Ishikawa (cell line): ENCODE measurements around the gene CFAP73.

Source experiments
- CEBPB ChIP-seq: IDR thresholded peaks from 2 replicates; pipeline ENCODE4 v1.6.1; 2012
- CREB1 ChIP-seq: IDR thresholded peaks from 2 replicates; pipeline ENCODE4 v1.6.1; 2012; ENCODE audit warnings: low read depth
- EGR1 ChIP-seq: IDR thresholded peaks from 2 replicates; pipeline ENCODE4 v1.6.1; 2012
- EP300 ChIP-seq: IDR thresholded peaks from 2 replicates; pipeline ENCODE4 v1.6.1; 2012; ENCODE audit warnings: borderline replicate concordance
- FOXM1 ChIP-seq: IDR thresholded peaks from 2 replicates; pipeline ENCODE4 v1.6.1; 2012; ENCODE audit warnings: low read depth, borderline replicate concordance
- NFIC ChIP-seq: IDR thresholded peaks from 2 replicates; pipeline ENCODE4 v1.6.1; 2012
- RAD21 ChIP-seq: IDR thresholded peaks from 2 replicates; pipeline ENCODE4 v1.6.1; 2012; ENCODE audit warnings: low read depth
- TAF1 ChIP-seq: IDR thresholded peaks from 2 replicates; pipeline ENCODE4 v1.6.1; 2012; ENCODE audit warnings: low read depth, mild to moderate bottlenecking
- TCF12 ChIP-seq: IDR thresholded peaks from 2 replicates; pipeline ENCODE4 v1.6.1; 2012; ENCODE audit warnings: low read depth
- TEAD4 ChIP-seq: IDR thresholded peaks from 2 replicates; pipeline ENCODE4 v1.6.1; 2012
- YY1 ChIP-seq: IDR thresholded peaks from 2 replicates; pipeline ENCODE4 v1.6.1; 2012; ENCODE audit warnings: low read depth
- ZBTB7A ChIP-seq: IDR thresholded peaks from 2 replicates; pipeline ENCODE4 v1.6.1; 2012; ENCODE audit warnings: low read depth
- TF ChIP-seq, protein P1 (sequence below): IDR thresholded peaks from 2 replicates; pipeline ENCODE4 v1.6.1; 2012
- TF ChIP-seq, protein P2 (sequence below): IDR thresholded peaks from 2 replicates; pipeline ENCODE4 v1.6.1; 2012
- TF ChIP-seq, protein P3 (sequence below): IDR thresholded peaks from 2 replicates; pipeline ENCODE4 v1.6.1; 2012; ENCODE audit warnings: low read depth, mild to moderate bottlenecking

CFAP73 gene

DNA sequence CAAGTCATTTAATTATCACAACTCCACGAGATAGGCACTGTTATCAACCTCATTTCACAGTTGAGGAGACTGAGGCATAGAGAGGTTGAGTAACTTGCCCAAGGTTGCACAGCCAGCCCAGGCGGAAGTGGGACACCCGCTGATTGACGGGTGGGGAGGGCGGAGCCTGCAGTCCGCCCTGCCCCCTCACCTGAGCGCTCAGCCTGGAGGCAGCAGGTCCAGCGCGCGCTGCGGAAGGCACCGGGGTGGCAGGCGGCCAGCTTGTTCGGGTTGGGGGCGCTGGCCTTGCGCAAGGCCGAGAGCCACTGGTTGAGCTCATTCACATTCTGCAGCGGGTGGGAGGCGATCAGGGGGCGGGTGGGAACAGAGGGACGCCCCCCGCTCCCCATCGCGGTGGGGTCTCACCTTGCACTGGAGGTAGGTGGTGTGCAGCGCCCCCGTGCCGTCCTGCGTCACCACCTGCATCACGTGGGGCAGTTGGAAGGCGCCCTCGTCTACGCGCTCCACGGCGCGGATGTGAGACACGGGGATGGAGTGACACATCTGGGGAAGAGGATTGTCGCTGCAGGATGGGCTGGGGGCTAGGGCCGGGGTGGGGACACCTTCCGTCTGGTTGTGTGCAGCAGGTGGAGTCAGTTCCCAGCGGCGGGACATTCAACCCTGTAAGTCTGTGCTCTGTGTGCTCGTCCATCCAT lies 45.6 kb upstream of the CFAP73 start:
- TF ChIP-seq NFIC (no peak), TAF1 (no peak), TEAD4 (no peak), EP300 (no peak), ZBTB7A (no peak), CREB1 (no peak), YY1 (no peak), RAD21 (no peak), EGR1 (no peak), FOXM1 (no peak)
- TF ChIP-seq, protein P1, sequence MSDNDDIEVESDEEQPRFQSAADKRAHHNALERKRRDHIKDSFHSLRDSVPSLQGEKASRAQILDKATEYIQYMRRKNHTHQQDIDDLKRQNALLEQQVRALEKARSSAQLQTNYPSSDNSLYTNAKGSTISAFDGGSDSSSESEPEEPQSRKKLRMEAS, result no peak
- TF ChIP-seq, protein P2, sequence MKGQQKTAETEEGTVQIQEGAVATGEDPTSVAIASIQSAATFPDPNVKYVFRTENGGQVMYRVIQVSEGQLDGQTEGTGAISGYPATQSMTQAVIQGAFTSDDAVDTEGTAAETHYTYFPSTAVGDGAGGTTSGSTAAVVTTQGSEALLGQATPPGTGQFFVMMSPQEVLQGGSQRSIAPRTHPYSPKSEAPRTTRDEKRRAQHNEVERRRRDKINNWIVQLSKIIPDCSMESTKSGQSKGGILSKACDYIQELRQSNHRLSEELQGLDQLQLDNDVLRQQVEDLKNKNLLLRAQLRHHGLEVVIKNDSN, result no peak

DNA sequence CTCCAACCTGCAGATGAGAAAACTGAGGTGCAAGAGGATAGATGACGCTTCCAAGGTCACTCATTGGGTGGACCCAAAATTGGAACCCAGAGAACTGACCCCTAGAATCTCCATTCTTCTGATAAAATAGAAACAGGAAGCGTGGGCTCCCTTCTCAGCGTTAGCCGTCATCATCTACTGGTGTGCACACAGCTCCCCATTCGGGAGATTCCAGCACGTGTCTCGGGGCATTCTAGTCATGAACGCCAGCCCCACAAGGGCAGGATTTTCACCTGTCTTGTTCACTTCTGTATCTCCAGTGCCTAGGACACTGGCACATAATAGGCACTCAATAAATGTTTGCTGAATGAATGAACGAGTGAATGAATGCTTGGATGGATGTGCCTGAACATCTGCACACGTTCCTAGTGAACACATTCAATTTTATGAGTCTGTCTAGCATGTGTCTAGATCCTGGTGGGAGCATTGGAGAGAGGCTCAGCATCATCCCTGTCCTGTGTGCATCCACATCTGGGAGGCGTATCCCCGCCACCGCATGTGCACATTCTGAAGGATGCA lies 44.5 kb upstream of the CFAP73 start:
- TF ChIP-seq EP300 (no peak), CEBPB (no peak), TEAD4 (no peak), CREB1 (no peak), NFIC (no peak), ZBTB7A (no peak), FOXM1 (no peak), RAD21 (no peak), TAF1 (no peak)

DNA sequence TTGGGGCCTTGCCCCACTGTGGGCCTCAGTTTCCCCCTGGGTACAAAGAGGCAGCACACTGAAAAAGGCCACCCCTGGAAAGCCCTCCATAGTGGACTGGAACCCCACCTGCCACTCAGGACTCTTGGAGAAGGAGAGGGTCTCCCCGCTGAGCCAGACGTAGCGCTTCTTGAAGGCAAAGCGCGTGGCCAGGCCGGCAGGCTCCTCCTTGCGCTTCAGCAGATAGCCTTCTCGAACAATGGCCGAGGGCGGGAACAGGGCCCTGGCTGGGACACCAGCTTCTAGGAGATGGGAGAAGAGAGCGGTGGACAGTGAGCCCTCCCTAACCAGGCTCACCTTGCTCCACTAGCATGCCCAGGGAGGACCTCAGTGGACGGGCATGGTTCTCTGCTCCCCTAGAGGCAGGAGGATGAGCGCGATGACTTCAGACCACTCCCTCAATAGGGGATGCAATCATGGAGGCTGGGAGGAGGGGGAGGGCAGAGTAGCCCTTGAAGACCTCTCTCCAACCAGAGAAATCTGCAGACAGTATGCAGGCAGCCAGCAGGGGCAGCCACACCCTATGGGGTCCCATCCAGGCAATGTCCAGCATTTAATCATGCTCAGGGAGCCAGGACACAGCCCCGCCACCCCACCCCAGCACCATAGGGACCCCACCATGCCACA lies 43.8 kb upstream of the CFAP73 start:
- TF ChIP-seq ZBTB7A (no peak), CREB1 (no peak), TEAD4 (no peak), EGR1 (no peak), CEBPB (no peak), RAD21 (no peak)
- TF ChIP-seq, protein P1, result no peak
- TF ChIP-seq, protein P2, result no peak

DNA sequence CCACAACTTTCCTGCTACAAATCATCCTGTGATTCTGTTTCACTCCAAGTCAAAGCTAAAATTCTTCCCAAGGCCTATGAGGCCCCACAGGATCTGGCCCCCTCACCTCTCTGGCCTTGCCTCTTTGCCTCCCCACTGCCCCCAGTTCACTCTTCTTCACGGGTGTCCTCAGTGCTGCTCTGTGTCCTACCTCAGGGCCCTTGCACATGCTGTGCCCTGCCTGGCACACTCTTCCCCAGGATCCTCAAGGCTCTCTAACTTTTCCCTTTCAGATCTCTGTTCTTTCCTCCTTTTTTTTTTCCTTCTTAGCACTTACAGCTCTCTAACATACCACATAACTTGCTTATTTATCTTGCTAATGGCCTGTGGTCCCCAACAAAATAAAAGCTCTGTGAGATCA lies 43.2 kb upstream of the CFAP73 start:
- TF ChIP-seq NFIC (no peak), EGR1 (no peak), YY1 (no peak), TAF1 (no peak), TCF12 (no peak)
- TF ChIP-seq, protein P2, result no peak

DNA sequence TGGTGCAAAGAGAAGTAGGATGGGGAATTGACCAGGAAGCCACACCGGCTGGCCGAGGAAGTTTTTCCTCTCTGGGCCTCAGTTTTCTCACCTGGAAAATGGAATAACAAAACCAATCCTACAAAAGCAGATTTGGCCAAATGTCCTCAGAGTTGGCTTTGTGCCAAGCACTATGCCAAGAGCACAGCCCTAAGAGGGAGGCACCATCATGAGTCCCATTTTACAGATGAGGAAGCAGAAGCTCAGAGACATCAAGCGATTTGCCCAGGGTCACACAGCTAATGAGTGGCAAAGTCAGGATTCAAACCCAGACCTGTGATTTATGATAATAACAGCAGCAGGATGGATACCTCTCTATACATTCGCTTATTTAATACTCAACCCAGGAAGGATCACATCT lies 41.2 kb upstream of the CFAP73 start:
- TF ChIP-seq NFIC (peak; percentile 63), TEAD4 (no peak)

DNA sequence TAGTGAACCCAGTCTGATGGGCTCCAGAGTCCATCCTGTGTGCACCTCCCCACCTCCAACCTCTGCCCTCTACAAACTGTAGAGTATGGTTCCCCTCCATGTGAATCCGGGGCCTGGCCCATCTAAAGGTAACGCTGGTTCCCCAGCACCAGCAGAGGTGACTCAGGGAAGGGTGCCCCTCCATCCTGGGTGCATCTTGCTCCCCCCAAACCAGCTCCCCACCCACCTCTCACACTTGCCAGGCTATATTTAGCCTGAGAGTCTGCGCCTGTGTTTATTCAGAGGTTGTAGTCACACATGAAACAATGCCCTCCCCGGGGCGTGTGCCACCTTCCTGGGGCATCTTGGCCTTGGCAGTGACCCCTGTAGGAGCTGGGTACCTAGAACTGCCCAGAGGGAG lies 40.2 kb upstream of the CFAP73 start:
- TF ChIP-seq YY1, result no peak
- no peak for TF ChIP-seq CEBPB
- no peak for TF ChIP-seq TCF12
- TF ChIP-seq, protein P3, sequence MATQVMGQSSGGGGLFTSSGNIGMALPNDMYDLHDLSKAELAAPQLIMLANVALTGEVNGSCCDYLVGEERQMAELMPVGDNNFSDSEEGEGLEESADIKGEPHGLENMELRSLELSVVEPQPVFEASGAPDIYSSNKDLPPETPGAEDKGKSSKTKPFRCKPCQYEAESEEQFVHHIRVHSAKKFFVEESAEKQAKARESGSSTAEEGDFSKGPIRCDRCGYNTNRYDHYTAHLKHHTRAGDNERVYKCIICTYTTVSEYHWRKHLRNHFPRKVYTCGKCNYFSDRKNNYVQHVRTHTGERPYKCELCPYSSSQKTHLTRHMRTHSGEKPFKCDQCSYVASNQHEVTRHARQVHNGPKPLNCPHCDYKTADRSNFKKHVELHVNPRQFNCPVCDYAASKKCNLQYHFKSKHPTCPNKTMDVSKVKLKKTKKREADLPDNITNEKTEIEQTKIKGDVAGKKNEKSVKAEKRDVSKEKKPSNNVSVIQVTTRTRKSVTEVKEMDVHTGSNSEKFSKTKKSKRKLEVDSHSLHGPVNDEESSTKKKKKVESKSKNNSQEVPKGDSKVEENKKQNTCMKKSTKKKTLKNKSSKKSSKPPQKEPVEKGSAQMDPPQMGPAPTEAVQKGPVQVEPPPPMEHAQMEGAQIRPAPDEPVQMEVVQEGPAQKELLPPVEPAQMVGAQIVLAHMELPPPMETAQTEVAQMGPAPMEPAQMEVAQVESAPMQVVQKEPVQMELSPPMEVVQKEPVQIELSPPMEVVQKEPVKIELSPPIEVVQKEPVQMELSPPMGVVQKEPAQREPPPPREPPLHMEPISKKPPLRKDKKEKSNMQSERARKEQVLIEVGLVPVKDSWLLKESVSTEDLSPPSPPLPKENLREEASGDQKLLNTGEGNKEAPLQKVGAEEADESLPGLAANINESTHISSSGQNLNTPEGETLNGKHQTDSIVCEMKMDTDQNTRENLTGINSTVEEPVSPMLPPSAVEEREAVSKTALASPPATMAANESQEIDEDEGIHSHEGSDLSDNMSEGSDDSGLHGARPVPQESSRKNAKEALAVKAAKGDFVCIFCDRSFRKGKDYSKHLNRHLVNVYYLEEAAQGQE, result no peak

DNA sequence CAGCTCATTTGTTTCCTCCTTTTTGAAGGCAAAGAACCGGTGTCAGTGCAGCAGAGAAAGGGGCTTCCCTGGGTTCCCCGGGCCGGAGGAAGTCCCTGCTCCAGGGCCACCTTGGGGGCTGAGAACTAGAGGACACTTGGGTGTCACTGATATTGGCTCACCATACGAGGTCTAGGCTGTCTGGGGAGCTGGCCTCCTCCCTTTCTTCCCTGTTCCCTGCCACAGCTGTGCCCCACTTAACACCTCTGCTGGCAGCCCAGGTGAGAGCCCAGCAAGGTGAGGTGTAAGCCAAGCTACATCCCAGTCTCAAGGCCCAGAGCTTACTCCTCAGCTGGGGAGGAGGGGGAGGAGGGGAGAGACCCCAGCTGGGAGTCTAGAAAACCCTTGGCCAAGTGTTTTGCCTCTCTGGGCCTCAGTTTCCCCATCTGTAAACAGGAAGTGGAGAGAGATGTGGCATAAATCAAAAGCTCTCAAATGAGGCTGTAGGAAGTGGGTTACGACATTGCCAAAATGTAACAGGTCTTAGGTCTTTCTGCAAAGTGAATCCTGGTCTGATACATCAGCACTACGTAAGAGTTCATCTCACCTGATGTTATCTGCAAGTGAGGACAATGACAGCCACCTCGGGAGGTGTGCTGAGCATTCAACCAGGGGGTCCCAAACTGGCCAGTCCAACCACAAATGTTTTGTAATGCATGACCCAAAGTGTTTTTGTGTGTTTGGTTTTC lies 39.5 kb upstream of the CFAP73 start:
- TF ChIP-seq EP300 (no peak), YY1 (no peak), TEAD4 (no peak), ZBTB7A (no peak), TCF12 (no peak), CEBPB (no peak), NFIC (no peak), EGR1 (no peak), RAD21 (no peak), FOXM1 (no peak), TAF1 (no peak), CREB1 (no peak)
- TF ChIP-seq, protein P3, result no peak
- TF ChIP-seq, protein P1, result no peak
- TF ChIP-seq, protein P2, result no peak
